ENCODE results near the gene PCDH12. TPM values are rescaled to one million over a fixed set of nuclear protein-coding genes. Genes with fewer than 3 reads are reported as not detected.
A peak's percentile ranks its signal among the peaks of the same experiment; 100 is the strongest.

PCDH12 gene
- total and polyA plus RNA-seq, 7 experiments from 2014 or later = 0.11 to 1.5 (median 0.54) TPM; not detected in 3

GRCh38 chr5:141961466-141961865, 3.5 kb upstream of the PCDH12 start:
- Mint-ChIP-seq H3K36me3 (peaks cover 0 to 3% (median 0%) of the 10 kb centered on the region in 5 donors), H3K27ac (peak overlapping the region; percentile 82 to 93 (median 92)), H3K9me3 (no peaks in the 10 kb centered on the region), H3K4me1 (peaks cover 29 to 51% (median 42%) of the 10 kb centered on the region in 7 donors), H3K4me3 (peak overlapping the region in 9 of 10 donors; percentile 25 to 75 (median 53)), H3K27me3 (no peaks in the 10 kb centered on the region)
- ATAC-seq = no peak
- POLR2A ChIA-PET = interaction anchor here (1.0 to 3.3 kb wide), 17 partner anchors 8 to 368 kb away, joined by 3 to 55 read pairs (median 5); partner anchors contain the start of genes ARAP3, DELE1 and RNF14
- peaks cover 30 to 43% of the 10 kb centered on the region in 2 donors for H3K4me1 ChIP-seq (ENCODE audit: control insufficient read depth in 2 of 2, insufficient read depth in 2 of 2, low read length in 2 of 2)
- peak overlapping the region; percentile 50 for H3K27ac ChIP-seq (ENCODE audit: low read depth, low read length)
- intact Hi-C loops (cut with micrococcal nuclease) = loop anchor here in 1 of 2 donors (2.0 to 10.0 kb wide), 3 partner anchors 83 to 263 kb away; partner anchors contain the start of gene PCDH1
- no peaks in the 10 kb centered on the region for H3K36me3 ChIP-seq (ENCODE audit: control insufficient read depth in 2 of 3, insufficient read depth in 3 of 3, low read length in 3 of 3)
- CTCF ChIA-PET = interaction anchor here (0.6 to 6.6 kb wide), 36 partner anchors 8 to 1405 kb away, joined by 3 to 143 read pairs (median 5); partner anchors contain the start of genes ARAP3, FCHSD1, PCDH1 and RNF14
- H3K9me3 ChIP-seq (ENCODE audit: control insufficient read depth in 2 of 3, low read length in 3 of 3) = no peaks in the 10 kb centered on the region
- H3K4me3 ChIP-seq (ENCODE audit: low read length) = peak overlapping the region; percentile 7
- no peak for DNase-seq
- no peaks in the 10 kb centered on the region for H3K27me3 ChIP-seq (ENCODE audit: control insufficient read depth in 2 of 2, insufficient read depth in 2 of 2, low read length in 2 of 2)

GRCh38 chr5:141960449-141961323, 2.7 kb upstream of the PCDH12 start:
- Mint-ChIP-seq H3K4me3 (peak overlapping the region; percentile 5 to 75 (median 54)), H3K27me3 (no peaks in the 10 kb centered on the region), H3K4me1 (peaks cover 29 to 51% (median 40%) of the 10 kb centered on the region in 7 donors), H3K27ac (peak overlapping the region; percentile 82 to 93 (median 92)), H3K9me3 (no peaks in the 10 kb centered on the region), H3K36me3 (peaks cover 0 to 3% (median 0%) of the 10 kb centered on the region in 5 donors)
- no peaks in the 10 kb centered on the region for H3K36me3 ChIP-seq (ENCODE audit: control insufficient read depth in 2 of 3, insufficient read depth in 3 of 3, low read length in 3 of 3)
- CTCF ChIA-PET = interaction anchor here (0.6 to 6.6 kb wide), 43 partner anchors 8 to 1404 kb away, joined by 3 to 143 read pairs (median 4); partner anchors contain the start of genes ARAP3, FCHSD1, PCDH1 and RNF14
- intact Hi-C loops (cut with micrococcal nuclease) = loop anchor here (1.0 to 10.0 kb wide), 12 partner anchors 8 to 295 kb away; partner anchors contain the start of gene PCDH1 (in 1 of the 2)
- DNase-seq (peak; percentile 82 to 95 (median 89)), ATAC-seq (peak; percentile 94)
- peak overlapping the region; percentile 50 for H3K27ac ChIP-seq (ENCODE audit: low read depth, low read length)
- no peaks in the 10 kb centered on the region for H3K27me3 ChIP-seq (ENCODE audit: control insufficient read depth in 2 of 2, insufficient read depth in 2 of 2, low read length in 2 of 2)
- peak overlapping the region; percentile 7 for H3K4me3 ChIP-seq (ENCODE audit: low read length)
- H3K4me1 ChIP-seq (ENCODE audit: control insufficient read depth in 2 of 2, insufficient read depth in 2 of 2, low read length in 2 of 2) = peaks cover 30 to 43% of the 10 kb centered on the region in 2 donors
- no peaks in the 10 kb centered on the region for H3K9me3 ChIP-seq (ENCODE audit: control insufficient read depth in 2 of 3, low read length in 3 of 3)
- POLR2A ChIA-PET = interaction anchor here (0.7 to 3.3 kb wide), 20 partner anchors 9 to 367 kb away, joined by 3 to 55 read pairs (median 5); partner anchors contain the start of genes ARAP3, DELE1 and RNF14

- H3K9me3 Mint-ChIP-seq = no peaks in the 10 kb centered on the region
- peaks cover 29 to 51% (median 40%) of the 10 kb centered on the region in 7 donors for H3K4me1 Mint-ChIP-seq
- Histone ChIP-seq H3K4me1 (ENCODE audit: control insufficient read depth in 2 of 2, insufficient read depth in 2 of 2, low read length in 2 of 2) (peaks cover 30 to 43% of the 10 kb centered on the region in 2 donors), H3K4me3 (ENCODE audit: low read length) (no peak overlapping the region), H3K27ac (ENCODE audit: low read depth, low read length) (no peak overlapping the region), H3K36me3 (ENCODE audit: control insufficient read depth in 2 of 3, insufficient read depth in 3 of 3, low read length in 3 of 3) (no peaks in the 10 kb centered on the region), H3K27me3 (ENCODE audit: control insufficient read depth in 2 of 2, insufficient read depth in 2 of 2, low read length in 2 of 2) (no peaks in the 10 kb centered on the region), H3K9me3 (ENCODE audit: control insufficient read depth in 2 of 3, low read length in 3 of 3) (no peaks in the 10 kb centered on the region)
- peak overlapping the region in 7 of 10 donors; percentile 8 to 58 (median 39) for H3K4me3 Mint-ChIP-seq
- CTCF ChIA-PET = interaction anchor here (0.6 to 6.6 kb wide), 27 partner anchors 9 to 325 kb away, joined by 3 to 143 read pairs (median 9); partner anchors contain the start of genes ARAP3, PCDH1 and RNF14
- peak in 2 of 9 donors; percentile 19 for DNase-seq
- intact Hi-C loops (cut with micrococcal nuclease) = loop anchor here (1.0 to 10.0 kb wide), 12 partner anchors 8 to 295 kb away; partner anchors contain the start of gene PCDH1 (in 1 of the 2)
- no peak for ATAC-seq
- no peaks in the 10 kb centered on the region for H3K36me3 Mint-ChIP-seq
- H3K27me3 Mint-ChIP-seq = no peaks in the 10 kb centered on the region
- POLR2A ChIA-PET = interaction anchor here (0.6 to 3.3 kb wide), 16 partner anchors 10 to 367 kb away, joined by 3 to 55 read pairs (median 4); partner anchors contain the start of genes ARAP3, DELE1 and RNF14
- H3K27ac Mint-ChIP-seq = peak overlapping the region in 8 of 9 donors; percentile 3 to 92 (median 76)
Observed at GRCh38 chr5:141960018-141960417, 2.0 kb upstream of the PCDH12 start.

DNA sequence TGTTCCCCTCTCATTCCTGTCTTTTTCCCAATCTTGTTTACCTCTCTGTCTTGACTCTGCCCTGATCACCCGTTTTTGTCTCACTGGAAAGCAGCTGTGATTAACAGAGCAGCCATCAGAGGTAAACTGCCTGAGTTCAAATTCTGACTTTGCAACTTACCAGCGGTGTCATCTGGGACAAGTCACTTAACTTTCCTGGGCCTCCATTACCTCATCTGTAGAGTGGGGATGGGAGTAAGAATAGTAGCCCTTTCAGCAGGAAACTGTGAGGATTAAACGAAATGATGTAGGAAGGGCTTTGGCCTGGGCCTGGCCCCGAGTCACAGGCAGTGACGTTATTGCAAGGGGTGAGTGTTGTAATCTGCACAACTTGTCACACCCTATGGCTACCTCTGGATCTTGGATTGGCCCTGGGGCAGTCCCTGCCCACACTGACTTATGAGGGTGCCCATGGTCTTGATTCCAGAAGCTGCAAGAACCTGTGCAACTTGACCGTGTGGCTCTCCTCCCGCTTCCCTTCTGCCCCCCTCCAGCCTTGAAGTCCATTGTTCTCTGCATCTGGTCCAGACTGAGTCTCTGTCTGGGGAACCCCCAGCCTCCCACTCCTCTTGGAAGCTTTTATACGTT, 657 bp upstream of the PCDH12 start:
- H3K9me3 ChIP-seq (ENCODE audit: control insufficient read depth in 2 of 3, low read length in 3 of 3) = no peaks in the 10 kb centered on the region
- peak overlapping the region in 8 of 10 donors; percentile 20 to 76 (median 50) for H3K4me3 Mint-ChIP-seq
- POLR2A ChIA-PET = interaction anchor here (0.6 to 3.3 kb wide), 5 partner anchors 10 to 322 kb away, joined by 3 to 18 read pairs (median 3); partner anchors contain the start of genes HDAC3, RELL2 and RNF14
- intact Hi-C loops (cut with micrococcal nuclease) = no loop called here
- peak; percentile 64 for ATAC-seq
- peaks cover 32 to 54% (median 47%) of the 10 kb centered on the region in 7 donors for H3K4me1 Mint-ChIP-seq
- H3K9me3 Mint-ChIP-seq = no peaks in the 10 kb centered on the region
- no peaks in the 10 kb centered on the region for H3K36me3 ChIP-seq (ENCODE audit: control insufficient read depth in 2 of 3, insufficient read depth in 3 of 3, low read length in 3 of 3)
- CTCF ChIA-PET = interaction anchor here (1.3 to 6.6 kb wide), 6 partner anchors 44 to 294 kb away, joined by 5 to 143 read pairs (median 34); partner anchors contain the start of gene PCDH1
- no peaks in the 10 kb centered on the region for H3K27me3 Mint-ChIP-seq
- H3K27ac ChIP-seq (ENCODE audit: low read depth, low read length) = no peak overlapping the region
- peaks cover 30 to 43% of the 10 kb centered on the region in 2 donors for H3K4me1 ChIP-seq (ENCODE audit: control insufficient read depth in 2 of 2, insufficient read depth in 2 of 2, low read length in 2 of 2)
- H3K36me3 Mint-ChIP-seq = peaks cover 0 to 6% (median 0%) of the 10 kb centered on the region in 5 donors
- peak overlapping the region; percentile 12 for H3K4me3 ChIP-seq (ENCODE audit: low read length)
- peak overlapping the region in 5 of 9 donors; percentile 17 to 92 (median 70) for H3K27ac Mint-ChIP-seq
- H3K27me3 ChIP-seq (ENCODE audit: control insufficient read depth in 2 of 2, insufficient read depth in 2 of 2, low read length in 2 of 2) = no peaks in the 10 kb centered on the region
- DNase-seq = no peak

DNA sequence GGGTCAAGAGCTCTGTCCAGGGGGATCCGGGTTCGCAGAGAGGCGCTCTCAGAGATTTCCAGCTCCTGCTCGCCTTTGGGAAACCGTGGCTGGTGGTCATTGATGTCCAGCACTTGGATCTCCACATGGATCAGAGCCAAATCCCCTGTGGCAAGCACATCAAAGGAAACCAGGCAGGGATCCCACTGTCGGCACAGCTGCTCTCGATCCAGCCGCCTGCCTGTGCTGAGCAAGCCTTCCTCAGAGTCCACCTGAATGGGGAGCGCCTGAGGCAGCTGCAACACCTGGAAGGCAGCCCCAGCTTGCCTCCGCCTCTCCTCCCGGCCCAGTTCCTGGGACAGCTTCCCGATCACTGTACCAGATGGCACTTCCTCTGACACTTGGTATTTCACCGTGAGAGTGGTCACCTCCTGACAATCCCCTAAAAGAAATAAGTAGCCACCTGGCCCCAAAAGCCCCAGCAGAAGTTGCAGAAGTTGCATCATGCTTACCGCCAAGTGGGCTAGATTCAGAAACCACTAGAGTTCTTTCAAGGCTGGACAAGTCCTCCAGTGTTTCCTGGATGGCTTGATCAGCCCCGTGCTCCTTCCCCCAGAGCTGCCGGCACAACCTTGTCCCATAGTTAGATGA, 520 bp downstream of the PCDH12 start:
- ATAC-seq = no peak
- Mint-ChIP-seq H3K4me3 (peak overlapping the region in 3 of 10 donors; percentile 16 to 76 (median 53)), H3K27ac (peak overlapping the region in 4 of 9 donors; percentile 19 to 92 (median 76)), H3K9me3 (no peaks in the 10 kb centered on the region), H3K4me1 (peaks cover 32 to 51% (median 44%) of the 10 kb centered on the region in 7 donors), H3K36me3 (peaks cover 0 to 6% (median 0%) of the 10 kb centered on the region in 5 donors), H3K27me3 (no peaks in the 10 kb centered on the region)
- Histone ChIP-seq H3K36me3 (ENCODE audit: control insufficient read depth in 2 of 3, insufficient read depth in 3 of 3, low read length in 3 of 3) (no peaks in the 10 kb centered on the region), H3K9me3 (ENCODE audit: control insufficient read depth in 2 of 3, low read length in 3 of 3) (no peaks in the 10 kb centered on the region), H3K4me3 (ENCODE audit: low read length) (no peak overlapping the region), H3K27me3 (ENCODE audit: control insufficient read depth in 2 of 2, insufficient read depth in 2 of 2, low read length in 2 of 2) (no peaks in the 10 kb centered on the region), H3K27ac (ENCODE audit: low read depth, low read length) (no peak overlapping the region), H3K4me1 (ENCODE audit: control insufficient read depth in 2 of 2, insufficient read depth in 2 of 2, low read length in 2 of 2) (peaks cover 30 to 43% of the 10 kb centered on the region in 2 donors)
- CTCF ChIA-PET = interaction anchor here (1.1 to 6.6 kb wide), 5 partner anchors 11 to 293 kb away, joined by 5 to 143 read pairs (median 56); partner anchors contain the start of genes PCDH1 and RNF14
- no peak for DNase-seq
- POLR2A ChIA-PET = interaction anchor here (0.6 to 3.3 kb wide), 8 partner anchors 9 to 1477 kb away, joined by 3 to 18 read pairs (median 3); partner anchors contain the start of genes DELE1, HDAC3, RELL2 and RNF14
- intact Hi-C loops (cut with micrococcal nuclease) = no loop called here
